DMS 273 (cell line): Measurements from ENCODE around the gene PVALB.

ENCODE experiments used
- DNase-seq: peaks from one replicate; lab custom pipeline; 2025; ENCODE audit not compliant: unreplicated experiment; lab: John Stamatoyannopoulos, UW

PVALB gene

GRCh38 chr22:36775586-36775963, 41.3 kb downstream of the PVALB start:
- DNase-seq, result peak; percentile 44

GRCh38 chr22:36773935-36774334, 42.9 kb downstream of the PVALB start:
- DNase-seq, result peak; percentile 31

- DNase-seq, result no peak
Measured at GRCh38 chr22:36772451-36772850, 44.4 kb downstream of the PVALB start.

- no peak for DNase-seq
Measured at GRCh38 chr22:36771356-36772063, 45.3 kb downstream of the PVALB start.

- no peak for DNase-seq
Measured at GRCh38 chr22:36770513-36771231, 46.2 kb downstream of the PVALB start.

GRCh38 chr22:36769541-36770512, 47.0 kb downstream of the PVALB start:
- DNase-seq, result no peak

- DNase-seq, result no peak
Measured at GRCh38 chr22:36768616-36769015, 48.2 kb downstream of the PVALB start.

- no peak for DNase-seq
Measured at GRCh38 chr22:36768141-36768540, 48.7 kb downstream of the PVALB start.

- no peak for DNase-seq
Measured at GRCh38 chr22:36767035-36767775, 49.6 kb downstream of the PVALB start.

- no peak for DNase-seq
Measured at GRCh38 chr22:36765943-36766450, 50.8 kb downstream of the PVALB start.

GRCh38 chr22:36765131-36765942, 51.5 kb downstream of the PVALB start:
- DNase-seq, result no peak

- DNase-seq, result no peak
Measured at GRCh38 chr22:36764641-36765040, 52.2 kb downstream of the PVALB start.

- DNase-seq, result no peak
Measured at GRCh38 chr22:36764060-36764459, 52.8 kb downstream of the PVALB start.

- DNase-seq, result no peak
Measured at GRCh38 chr22:36763576-36763975, 53.3 kb downstream of the PVALB start.

GRCh38 chr22:36762687-36763260, 54.1 kb downstream of the PVALB start:
- DNase-seq, result no peak

GRCh38 chr22:36761553-36762240, 55.1 kb downstream of the PVALB start:
- DNase-seq, result no peak

GRCh38 chr22:36760786-36761185, 56.0 kb downstream of the PVALB start:
- no peak for DNase-seq

GRCh38 chr22:36759481-36760159, 57.2 kb downstream of the PVALB start:
- DNase-seq, result no peak
